Measurements from ENCODE around the gene NARS2. TPM values are rescaled to one million over a fixed set of nuclear protein-coding genes. Genes with fewer than 3 reads are reported as not detected.

NARS2 gene
- total and polyA plus RNA-seq, 10 of the 15 experiments (the other 5 are each of a cell fraction or from before 2014, with no cell fraction given), result 22.2 to 45.3 (median 36.3) TPM

DNA sequence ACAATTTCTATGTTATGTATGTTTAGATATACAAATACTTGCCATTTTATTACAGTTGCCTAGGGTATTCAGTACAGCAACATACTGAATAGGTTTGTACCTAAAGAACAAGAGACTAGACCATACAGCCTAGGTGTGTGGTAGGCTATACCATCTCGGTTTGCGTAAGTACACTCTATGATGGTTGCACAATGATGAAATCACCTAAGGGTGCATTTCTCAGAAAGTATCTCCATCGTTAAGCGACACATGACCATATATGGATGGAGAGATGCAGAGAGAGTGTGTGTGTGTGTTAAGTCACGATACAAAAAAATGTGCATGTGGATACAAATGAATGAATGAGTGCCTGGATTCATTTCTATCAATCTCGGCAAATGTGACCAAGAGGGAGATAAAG is 37.7 kb downstream of the NARS2 start (continued):
- TF ChIP-seq, protein P1, sequence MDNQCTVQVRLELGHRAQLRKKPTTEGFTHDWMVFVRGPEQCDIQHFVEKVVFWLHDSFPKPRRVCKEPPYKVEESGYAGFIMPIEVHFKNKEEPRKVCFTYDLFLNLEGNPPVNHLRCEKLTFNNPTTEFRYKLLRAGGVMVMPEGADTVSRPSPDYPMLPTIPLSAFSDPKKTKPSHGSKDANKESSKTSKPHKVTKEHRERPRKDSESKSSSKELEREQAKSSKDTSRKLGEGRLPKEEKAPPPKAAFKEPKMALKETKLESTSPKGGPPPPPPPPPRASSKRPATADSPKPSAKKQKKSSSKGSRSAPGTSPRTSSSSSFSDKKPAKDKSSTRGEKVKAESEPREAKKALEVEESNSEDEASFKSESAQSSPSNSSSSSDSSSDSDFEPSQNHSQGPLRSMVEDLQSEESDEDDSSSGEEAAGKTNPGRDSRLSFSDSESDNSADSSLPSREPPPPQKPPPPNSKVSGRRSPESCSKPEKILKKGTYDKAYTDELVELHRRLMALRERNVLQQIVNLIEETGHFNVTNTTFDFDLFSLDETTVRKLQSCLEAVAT (IDR thresholded peaks at IDR 0.05), result no peak
- TF ChIP-seq NFYA (IDR thresholded peaks at IDR 0.05; ENCODE audit: borderline replicate concordance, low read depth, low read length) (no peak), HCFC1 (IDR thresholded peaks at IDR 0.05; ENCODE audit: low read length) (no peak)
- TF ChIP-seq, protein P2, sequence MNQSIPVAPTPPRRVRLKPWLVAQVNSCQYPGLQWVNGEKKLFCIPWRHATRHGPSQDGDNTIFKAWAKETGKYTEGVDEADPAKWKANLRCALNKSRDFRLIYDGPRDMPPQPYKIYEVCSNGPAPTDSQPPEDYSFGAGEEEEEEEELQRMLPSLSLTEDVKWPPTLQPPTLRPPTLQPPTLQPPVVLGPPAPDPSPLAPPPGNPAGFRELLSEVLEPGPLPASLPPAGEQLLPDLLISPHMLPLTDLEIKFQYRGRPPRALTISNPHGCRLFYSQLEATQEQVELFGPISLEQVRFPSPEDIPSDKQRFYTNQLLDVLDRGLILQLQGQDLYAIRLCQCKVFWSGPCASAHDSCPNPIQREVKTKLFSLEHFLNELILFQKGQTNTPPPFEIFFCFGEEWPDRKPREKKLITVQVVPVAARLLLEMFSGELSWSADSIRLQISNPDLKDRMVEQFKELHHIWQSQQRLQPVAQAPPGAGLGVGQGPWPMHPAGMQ (IDR thresholded peaks at IDR 0.05; ENCODE audit: borderline replicate concordance), result no peak

DNA sequence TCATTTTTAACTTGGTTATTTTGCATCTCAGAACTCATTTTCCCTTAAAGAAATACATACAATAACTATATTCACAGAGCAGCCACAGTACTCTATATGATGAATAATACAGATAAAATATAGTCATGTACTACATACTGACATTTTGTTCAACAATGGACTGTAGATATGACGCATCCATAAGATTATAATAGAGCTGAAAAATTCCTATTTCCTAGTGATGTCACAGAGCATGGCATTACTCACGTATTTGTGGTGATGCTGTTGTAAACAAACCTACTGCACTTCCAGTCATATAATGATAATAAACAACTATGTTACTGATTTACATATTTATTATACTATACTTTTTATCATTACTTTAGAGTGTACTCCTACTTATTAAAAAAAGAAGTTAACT is 38.7 kb downstream of the NARS2 start:
- WGBS (ENCODE audit: insufficient coverage, insufficient replicate concordance, low lambda C conversion rate, missing lambda C conversion rate), result 98% methylated on average over 2 of the region's 2 CpGs
- 0 out of 4 replicates have a peak, but pooled peaks cover 0 to 4% of the 10 kb centered on the region in 2 experiments for H3K36me3 ChIP-seq (ENCODE audit: control insufficient read depth in 2 of 2, insufficient read depth in 2 of 2, low read length in 1 of 2)
- ChIA-PET CTCF (interaction anchor here (0.9 to 1.7 kb wide), 4 partner anchors 13 to 308 kb away, joined by 3 to 10 read pairs (median 5); no protein-coding TSS in a partner anchor), POLR2A (interaction anchor here (0.9 to 1.2 kb wide), 3 partner anchors 17 to 118 kb away, joined by 3 to 4 read pairs (median 3); no protein-coding TSS in a partner anchor), SMC1A (ENCODE audit: uncharacterized antibody, unreplicated experiment) (interaction anchor here (0.8 to 1.6 kb wide), 7 partner anchors 10 to 120 kb away, joined by 3 to 6 read pairs (median 3); partner anchors contain the start of gene NARS2), RAD21 (ENCODE audit: unreplicated experiment) (interaction anchor here (1.0 to 1.2 kb wide), 2 partner anchors 24 to 29 kb away, joined by 3 to 5 read pairs; no protein-coding TSS in a partner anchor)
- FAIRE-seq (no peak), DNase-seq (ENCODE audit: low read depth, low spot score) (no peak), ATAC-seq (no peak)
- intact Hi-C loops (cut with micrococcal nuclease; ENCODE audit: unreplicated experiment) (no loop called here), in situ Hi-C loops (cut with MboI) (no loop called here)
- no peak for TF ChIP-seq RUNX3 (IDR thresholded peaks at IDR 0.05; ENCODE audit: low read length)
- TF ChIP-seq DPF2 (IDR thresholded peaks at IDR 0.05), result no peak
- TF ChIP-seq MEF2B (IDR thresholded peaks at IDR 0.05; ENCODE audit: partially characterized antibody, poor library complexity, severe bottlenecking), result no peak
- TF ChIP-seq, protein P3, sequence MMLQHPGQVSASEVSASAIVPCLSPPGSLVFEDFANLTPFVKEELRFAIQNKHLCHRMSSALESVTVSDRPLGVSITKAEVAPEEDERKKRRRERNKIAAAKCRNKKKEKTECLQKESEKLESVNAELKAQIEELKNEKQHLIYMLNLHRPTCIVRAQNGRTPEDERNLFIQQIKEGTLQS (IDR thresholded peaks at IDR 0.05; ENCODE audit: borderline replicate concordance, extremely low read depth, low read depth, low read length), result no peak
- no peak for TF ChIP-seq CREB1 (IDR thresholded peaks at IDR 0.05; ENCODE audit: low read depth)
- no peak for TF ChIP-seq RB1 (IDR thresholded peaks at IDR 0.05; ENCODE audit: borderline replicate concordance)
- no peak for TF ChIP-seq WRNIP1 (IDR thresholded peaks at IDR 0.05; ENCODE audit: borderline replicate concordance, low read depth, low read length)
- TF ChIP-seq SPI1 (IDR thresholded peaks at IDR 0.05; ENCODE audit: borderline replicate concordance, insufficient read depth, low read depth, low read length), result no peak
- no peak for TF ChIP-seq RFX5 (IDR thresholded peaks at IDR 0.05; ENCODE audit: low read depth, low read length)
- TF ChIP-seq CHD2 (IDR thresholded peaks at IDR 0.05; ENCODE audit: borderline replicate concordance, low read depth, low read length), result no peak
- no peak for TF ChIP-seq PAX8 (IDR thresholded peaks at IDR 0.05)
- no peak for TF ChIP-seq CBX3 (IDR thresholded peaks at IDR 0.05; ENCODE audit: borderline replicate concordance, low read depth)
- TF ChIP-seq POLR2A (IDR thresholded peaks at IDR 0.05; ENCODE audit: low read depth, low read length), result no peak
- no peaks in the 10 kb centered on the region; the same call in 2 of the 3 replicates for H3K9me3 ChIP-seq (replicated peaks; ENCODE audit: control insufficient read depth, insufficient read depth, low read length)
- no TSS peak for BruUV-seq (replicated peaks)
- H3K4me1 ChIP-seq (ENCODE audit: control insufficient read depth, insufficient read depth, low read length), result peaks cover 21% of the 10 kb centered on the region
- H3K4me3 ChIP-seq, result no peak overlapping the region
- no peak overlapping the region for H3K27ac ChIP-seq (ENCODE audit: control insufficient read depth, insufficient read depth)
- no peaks in the 10 kb centered on the region; the same call in 1 of the 2 replicates for H3K79me2 ChIP-seq (ENCODE audit: control insufficient read depth, insufficient read depth, low read length)
- no peak overlapping the region for H3K4me2 ChIP-seq (ENCODE audit: control insufficient read depth, insufficient read depth)
- H4K20me1 ChIP-seq (ENCODE audit: control insufficient read depth, insufficient read depth), result no peaks in the 10 kb centered on the region
- no peak overlapping the region for H2AFZ ChIP-seq (ENCODE audit: control insufficient read depth, low read depth, low read length)
- no peaks in the 10 kb centered on the region for H3K27me3 ChIP-seq (replicated peaks in 1 of 2; ENCODE audit: control insufficient read depth in 2 of 2, insufficient read depth in 2 of 2, low read length in 1 of 2)
- H3K9ac ChIP-seq (ENCODE audit: control insufficient read depth, insufficient read depth, low read length), result no peak overlapping the region
